HepG2 (cell line): Measurements from ENCODE around the gene CNTROB. TPM values are rescaled to one million over a fixed set of nuclear protein-coding genes. Genes with fewer than 3 reads are reported as not detected.

Experiments used
- CBFB ChIP-seq: sonication (generic); formaldehyde crosslinking; IDR thresholded peaks from 2 replicates; pipeline ENCODE4 v1.4.0; 2020; ENCODE audit warnings: missing genetic modification reagents
- CENPT ChIP-seq: sonication (generic); formaldehyde crosslinking; IDR thresholded peaks from 2 replicates; pipeline ENCODE4 v1.8.0; 2022; ENCODE audit warnings: low read depth, mild to moderate bottlenecking, moderate library complexity, missing genetic modification reagents
- CHCHD3 ChIP-seq: sonication (generic); formaldehyde crosslinking; IDR thresholded peaks from 2 replicates; pipeline ENCODE4 v1.8.0; 2022; ENCODE audit warnings: mild to moderate bottlenecking, missing genetic modification reagents, moderate library complexity
- ELF3 ChIP-seq: IDR thresholded peaks from 2 replicates; pipeline ENCODE4 v1.6.1; 2016; ENCODE audit warnings: missing genetic modification reagents, missing compliant biosample characterization
- GABPB1 ChIP-seq: IDR thresholded peaks from 2 replicates; pipeline ENCODE4 v1.6.1; 2016; ENCODE audit warnings: mild to moderate bottlenecking, missing genetic modification reagents, moderate library complexity, missing compliant biosample characterization
- NPAS2 ChIP-seq: sonication (generic); formaldehyde crosslinking; IDR thresholded peaks from 2 replicates; pipeline ENCODE4 v1.8.0; 2022; ENCODE audit warnings: mild to moderate bottlenecking, missing genetic modification reagents, borderline replicate concordance
- TRIM24 ChIP-seq: sonication (generic); formaldehyde crosslinking; IDR thresholded peaks from 2 replicates; pipeline ENCODE4 v1.8.0; 2022; ENCODE audit warnings: mild to moderate bottlenecking, missing genetic modification reagents
- ZBTB7B ChIP-seq: sonication (generic); formaldehyde crosslinking; IDR thresholded peaks from 2 replicates; pipeline ENCODE4 v1.4.0; 2020; ENCODE audit warnings: missing genetic modification reagents
- ZC3H4 ChIP-seq: sonication (generic); formaldehyde crosslinking; IDR thresholded peaks from 2 replicates; pipeline ENCODE4 v1.4.0; 2020; ENCODE audit warnings: missing genetic modification reagents, borderline replicate concordance
- ZMYM4 ChIP-seq: sonication (generic); formaldehyde crosslinking; IDR thresholded peaks from 2 replicates; pipeline ENCODE4 v1.8.1; 2023; ENCODE audit warnings: mild to moderate bottlenecking, missing genetic modification reagents
- ZNF317 ChIP-seq: sonication (generic); formaldehyde crosslinking; IDR thresholded peaks from 2 replicates; pipeline ENCODE4 v1.5.0; 2020; ENCODE audit warnings: mild to moderate bottlenecking, missing genetic modification reagents
- ZNF414 ChIP-seq: sonication (generic); formaldehyde crosslinking; IDR thresholded peaks from 2 replicates; pipeline ENCODE4 v1.5.0; 2020; ENCODE audit warnings: missing genetic modification reagents
- ZNF501 ChIP-seq: sonication (generic); formaldehyde crosslinking; IDR thresholded peaks from 2 replicates; pipeline ENCODE4 v1.5.1; 2020; ENCODE audit warnings: mild to moderate bottlenecking, moderate library complexity, missing genetic modification reagents
- ZNF552 ChIP-seq: sonication (generic); formaldehyde crosslinking; IDR thresholded peaks from 2 replicates; pipeline ENCODE4 v1.9.0; 2022; ENCODE audit warnings: missing genetic modification reagents, mild to moderate bottlenecking, borderline replicate concordance
- ZNF652 ChIP-seq: IDR thresholded peaks from 2 replicates; pipeline ENCODE4 v1.6.1; 2016; ENCODE audit warnings: low read depth, borderline replicate concordance
- ZNF670 ChIP-seq: sonication (generic); formaldehyde crosslinking; IDR thresholded peaks from 2 replicates; pipeline ENCODE4 v1.8.0; 2022; ENCODE audit warnings: mild to moderate bottlenecking, missing genetic modification reagents, borderline replicate concordance
- ZNF678 ChIP-seq: sonication (generic); formaldehyde crosslinking; IDR thresholded peaks from 2 replicates; pipeline ENCODE4 v1.4.0; 2020; ENCODE audit warnings: mild to moderate bottlenecking, missing genetic modification reagents
- ZNF777 ChIP-seq: sonication (generic); formaldehyde crosslinking; IDR thresholded peaks from 2 replicates; pipeline ENCODE4 v1.4.0; 2020; ENCODE audit warnings: missing genetic modification reagents
- polyA plus RNA-seq, 8 experiments: library from polyadenylated mRNA; depleted of rRNA in 3 of 8; stranded (reverse) in 7 of 8; unstranded in 1 of 8; fragments of >200 nt; fragmentation: Illumina TruSeq in 4 of 8; extraction: Trizol in 4 of 8; gene quantifications; 2 replicates each; pipeline versions ENCODE4 v1.2.1 to v1.2.3, GENCODE V29; 2011 to 2016; ENCODE audit warnings: low read depth in 4 of 8, missing spikeins in 1 of 8, mixed read lengths in 1 of 8; ENCODE audit not compliant: insufficient read depth in 1 of 8
- total RNA-seq, 5 experiments: library from RNA; depleted of rRNA; stranded (reverse); fragments of >200 nt; fragmentation: Illumina TruSeq; extraction: Trizol; gene quantifications; 2 replicates each; pipeline ENCODE4 v1.2.3, GENCODE V29; 2016; ENCODE audit warnings: low read depth in 1 of 5
- TF ChIP-seq, protein P1 (sequence below): sonication (generic); formaldehyde crosslinking; IDR thresholded peaks from 2 replicates; pipeline ENCODE4 v1.4.0; 2020; ENCODE audit warnings: missing genetic modification reagents
- TF ChIP-seq, protein P2 (sequence below): sonication (generic); formaldehyde crosslinking; IDR thresholded peaks from 2 replicates; pipeline ENCODE4 v1.4.0; 2020; ENCODE audit warnings: mild to moderate bottlenecking, missing genetic modification reagents
- TF ChIP-seq, protein P3 (sequence below): sonication (generic); formaldehyde crosslinking; IDR thresholded peaks from 2 replicates; pipeline ENCODE4 v1.9.0; 2021; ENCODE audit warnings: missing genetic modification reagents, borderline replicate concordance

The CNTROB gene
- total and polyA plus RNA-seq, 2 of the 13 experiments (the other 11 are each of a cell fraction or from before 2014, with no cell fraction given): 21.2 to 24.1 TPM

DNA sequence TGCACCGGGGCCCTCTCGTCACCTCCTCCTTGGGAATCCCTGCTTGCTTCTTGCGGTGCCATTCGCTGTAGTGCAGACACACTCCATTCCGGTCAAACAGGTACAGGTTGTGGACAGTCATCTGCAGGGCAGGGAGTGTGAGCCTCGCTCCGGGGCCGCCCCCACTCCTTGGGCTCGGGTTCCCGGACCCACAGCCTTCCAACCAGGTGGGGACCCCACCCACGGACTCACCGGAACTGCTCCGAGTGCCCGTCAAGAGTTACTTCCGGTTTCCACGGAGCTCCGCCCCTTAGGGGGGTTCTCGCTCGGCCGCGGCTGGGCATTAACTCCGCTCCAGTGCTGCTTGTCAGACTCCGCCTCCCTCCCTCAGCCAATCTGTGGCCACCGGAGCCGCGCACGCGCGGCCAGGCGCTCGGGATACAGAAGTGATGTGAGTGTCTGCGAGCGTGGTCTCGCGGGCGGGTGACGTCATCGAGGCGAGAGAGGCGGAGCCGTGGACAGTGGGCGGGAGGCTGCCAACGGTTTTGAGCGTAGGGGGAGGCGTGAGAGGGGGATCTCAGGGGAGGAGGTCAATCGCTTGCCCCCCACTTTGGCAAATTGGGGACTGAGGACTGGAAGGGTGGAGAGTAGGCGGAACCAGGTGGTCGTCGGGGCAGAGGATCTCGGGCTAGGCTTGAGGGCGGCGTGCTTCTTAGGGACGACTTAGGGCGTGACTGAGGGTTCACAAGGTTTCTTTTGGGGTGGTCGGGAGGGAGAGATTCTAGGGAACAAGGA lies at the start of gene CNTROB, which contains the start of gene TRAPPC1 (continued):
- TF ChIP-seq, protein P1, sequence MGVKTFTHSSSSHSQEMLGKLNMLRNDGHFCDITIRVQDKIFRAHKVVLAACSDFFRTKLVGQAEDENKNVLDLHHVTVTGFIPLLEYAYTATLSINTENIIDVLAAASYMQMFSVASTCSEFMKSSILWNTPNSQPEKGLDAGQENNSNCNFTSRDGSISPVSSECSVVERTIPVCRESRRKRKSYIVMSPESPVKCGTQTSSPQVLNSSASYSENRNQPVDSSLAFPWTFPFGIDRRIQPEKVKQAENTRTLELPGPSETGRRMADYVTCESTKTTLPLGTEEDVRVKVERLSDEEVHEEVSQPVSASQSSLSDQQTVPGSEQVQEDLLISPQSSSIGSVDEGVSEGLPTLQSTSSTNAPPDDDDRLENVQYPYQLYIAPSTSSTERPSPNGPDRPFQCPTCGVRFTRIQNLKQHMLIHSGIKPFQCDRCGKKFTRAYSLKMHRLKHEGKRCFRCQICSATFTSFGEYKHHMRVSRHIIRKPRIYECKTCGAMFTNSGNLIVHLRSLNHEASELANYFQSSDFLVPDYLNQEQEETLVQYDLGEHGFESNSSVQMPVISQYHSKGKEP (CRISPR knock-in tag): no peak
- TF ChIP-seq ELF3 (peak; percentile 57), ZNF678 (CRISPR knock-in tag) (0 out of 2 replicates have a peak, but pooled peaks have one; percentile 47), ZNF670 (CRISPR knock-in tag) (0 out of 2 replicates have a peak, but pooled peaks have one; percentile 29), ZMYM4 (CRISPR knock-in tag) (peak; percentile 64; the same call in 1 of the 2 replicates), ZC3H4 (CRISPR knock-in tag) (no peak), ZNF317 (no peak), NPAS2 (CRISPR knock-in tag) (no peak), ZNF777 (CRISPR knock-in tag) (peak; percentile 59; the same call in 1 of the 2 replicates), TRIM24 (CRISPR knock-in tag) (no peak), ZBTB7B (peak; percentile 86), CHCHD3 (CRISPR knock-in tag) (no peak), ZNF652 (no peak), CBFB (no peak), CENPT (CRISPR knock-in tag) (no peak), ZNF501 (CRISPR knock-in tag) (peak; percentile 45; the same call in 1 of the 2 replicates), ZNF414 (CRISPR knock-in tag) (no peak; the same call in 1 of the 2 replicates), GABPB1 (CRISPR knock-in tag) (peak; percentile 95), ZNF552 (no peak)
- TF ChIP-seq, protein P2, sequence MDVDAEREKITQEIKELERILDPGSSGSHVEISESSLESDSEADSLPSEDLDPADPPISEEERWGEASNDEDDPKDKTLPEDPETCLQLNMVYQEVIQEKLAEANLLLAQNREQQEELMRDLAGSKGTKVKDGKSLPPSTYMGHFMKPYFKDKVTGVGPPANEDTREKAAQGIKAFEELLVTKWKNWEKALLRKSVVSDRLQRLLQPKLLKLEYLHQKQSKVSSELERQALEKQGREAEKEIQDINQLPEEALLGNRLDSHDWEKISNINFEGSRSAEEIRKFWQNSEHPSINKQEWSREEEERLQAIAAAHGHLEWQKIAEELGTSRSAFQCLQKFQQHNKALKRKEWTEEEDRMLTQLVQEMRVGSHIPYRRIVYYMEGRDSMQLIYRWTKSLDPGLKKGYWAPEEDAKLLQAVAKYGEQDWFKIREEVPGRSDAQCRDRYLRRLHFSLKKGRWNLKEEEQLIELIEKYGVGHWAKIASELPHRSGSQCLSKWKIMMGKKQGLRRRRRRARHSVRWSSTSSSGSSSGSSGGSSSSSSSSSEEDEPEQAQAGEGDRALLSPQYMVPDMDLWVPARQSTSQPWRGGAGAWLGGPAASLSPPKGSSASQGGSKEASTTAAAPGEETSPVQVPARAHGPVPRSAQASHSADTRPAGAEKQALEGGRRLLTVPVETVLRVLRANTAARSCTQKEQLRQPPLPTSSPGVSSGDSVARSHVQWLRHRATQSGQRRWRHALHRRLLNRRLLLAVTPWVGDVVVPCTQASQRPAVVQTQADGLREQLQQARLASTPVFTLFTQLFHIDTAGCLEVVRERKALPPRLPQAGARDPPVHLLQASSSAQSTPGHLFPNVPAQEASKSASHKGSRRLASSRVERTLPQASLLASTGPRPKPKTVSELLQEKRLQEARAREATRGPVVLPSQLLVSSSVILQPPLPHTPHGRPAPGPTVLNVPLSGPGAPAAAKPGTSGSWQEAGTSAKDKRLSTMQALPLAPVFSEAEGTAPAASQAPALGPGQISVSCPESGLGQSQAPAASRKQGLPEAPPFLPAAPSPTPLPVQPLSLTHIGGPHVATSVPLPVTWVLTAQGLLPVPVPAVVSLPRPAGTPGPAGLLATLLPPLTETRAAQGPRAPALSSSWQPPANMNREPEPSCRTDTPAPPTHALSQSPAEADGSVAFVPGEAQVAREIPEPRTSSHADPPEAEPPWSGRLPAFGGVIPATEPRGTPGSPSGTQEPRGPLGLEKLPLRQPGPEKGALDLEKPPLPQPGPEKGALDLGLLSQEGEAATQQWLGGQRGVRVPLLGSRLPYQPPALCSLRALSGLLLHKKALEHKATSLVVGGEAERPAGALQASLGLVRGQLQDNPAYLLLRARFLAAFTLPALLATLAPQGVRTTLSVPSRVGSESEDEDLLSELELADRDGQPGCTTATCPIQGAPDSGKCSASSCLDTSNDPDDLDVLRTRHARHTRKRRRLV (CRISPR knock-in tag): no peak
- TF ChIP-seq, protein P3, sequence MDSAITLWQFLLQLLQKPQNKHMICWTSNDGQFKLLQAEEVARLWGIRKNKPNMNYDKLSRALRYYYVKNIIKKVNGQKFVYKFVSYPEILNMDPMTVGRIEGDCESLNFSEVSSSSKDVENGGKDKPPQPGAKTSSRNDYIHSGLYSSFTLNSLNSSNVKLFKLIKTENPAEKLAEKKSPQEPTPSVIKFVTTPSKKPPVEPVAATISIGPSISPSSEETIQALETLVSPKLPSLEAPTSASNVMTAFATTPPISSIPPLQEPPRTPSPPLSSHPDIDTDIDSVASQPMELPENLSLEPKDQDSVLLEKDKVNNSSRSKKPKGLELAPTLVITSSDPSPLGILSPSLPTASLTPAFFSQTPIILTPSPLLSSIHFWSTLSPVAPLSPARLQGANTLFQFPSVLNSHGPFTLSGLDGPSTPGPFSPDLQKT (CRISPR knock-in tag): no peak
